ENCODE measurements around the gene PCSK6.

PCSK6 gene

GRCh38 chr15:101322854-101323477 is 166.5 kb downstream of the PCSK6 start:
- DNase-seq: no peak

DNA sequence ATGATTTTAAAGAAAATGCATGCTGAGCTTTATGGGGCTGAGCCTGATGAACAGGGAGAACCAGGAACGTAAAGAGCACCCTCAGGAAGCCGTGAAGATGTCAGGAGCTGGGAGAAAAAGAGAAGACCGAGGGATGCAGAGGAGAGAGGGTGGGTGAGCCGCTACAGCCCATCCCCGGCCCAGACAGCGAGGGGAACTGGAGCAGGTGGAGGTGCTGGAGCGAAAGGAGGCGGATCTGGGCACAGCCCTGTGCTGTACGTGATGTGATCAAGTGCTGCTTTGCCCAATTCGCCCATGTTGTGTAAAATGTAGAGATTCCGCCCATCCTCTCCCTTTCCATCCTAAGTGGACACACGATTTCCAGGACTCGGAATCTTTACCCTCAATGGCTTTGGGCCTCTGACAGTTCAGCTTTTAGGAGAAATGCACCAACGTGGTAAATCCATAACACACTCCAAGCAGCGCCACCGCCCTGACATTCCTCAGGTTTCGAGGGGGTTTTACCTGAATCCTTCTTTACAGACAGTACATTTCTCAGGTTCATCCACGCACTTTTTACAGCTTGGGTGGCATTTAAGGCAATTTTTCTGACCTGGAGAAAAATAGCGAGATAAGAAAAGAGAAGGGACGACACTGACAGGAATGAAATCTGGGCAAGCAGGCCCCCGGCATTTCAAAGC is 167.4 kb downstream of the PCSK6 start:
- no peak for DNase-seq

- no peak for DNase-seq
Measured at GRCh38 chr15:101320501-101321052, 168.9 kb downstream of the PCSK6 start.

GRCh38 chr15:101318839-101319238 is 170.7 kb downstream of the PCSK6 start:
- DNase-seq: no peak

DNA sequence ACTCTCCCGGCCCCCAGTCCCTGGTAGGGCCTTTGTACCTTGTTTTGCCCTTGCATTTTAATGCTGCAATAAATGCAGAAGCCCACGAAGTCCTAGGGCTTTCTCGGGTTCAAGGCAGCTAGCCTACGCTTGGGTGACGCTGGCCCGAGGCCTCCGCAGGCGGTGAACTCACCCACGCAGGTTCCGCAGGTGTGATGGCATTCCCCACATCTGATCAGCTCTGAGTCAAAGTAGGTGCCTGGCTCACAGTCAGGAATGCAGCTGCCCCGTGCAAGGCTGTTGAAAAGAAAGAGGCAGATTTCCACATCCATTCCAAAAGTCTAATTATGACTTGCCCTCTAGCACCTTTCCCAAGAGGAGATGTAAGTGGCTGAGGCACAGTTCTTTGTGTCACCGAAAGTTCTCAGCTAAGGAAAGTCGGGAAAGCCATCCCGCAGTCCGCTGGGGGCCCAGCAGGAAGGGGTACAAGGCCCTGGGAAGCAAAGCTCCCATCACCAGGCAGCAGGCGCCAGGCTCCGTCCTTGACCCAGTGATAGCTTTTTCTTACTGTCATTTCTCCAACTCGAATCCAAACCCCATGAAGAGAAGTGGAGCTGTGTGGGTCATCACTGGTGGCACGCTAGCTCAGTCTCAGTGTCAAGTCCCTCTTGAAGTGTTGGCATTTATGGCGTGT is 171.2 kb downstream of the PCSK6 start:
- DNase-seq: no peak

DNA sequence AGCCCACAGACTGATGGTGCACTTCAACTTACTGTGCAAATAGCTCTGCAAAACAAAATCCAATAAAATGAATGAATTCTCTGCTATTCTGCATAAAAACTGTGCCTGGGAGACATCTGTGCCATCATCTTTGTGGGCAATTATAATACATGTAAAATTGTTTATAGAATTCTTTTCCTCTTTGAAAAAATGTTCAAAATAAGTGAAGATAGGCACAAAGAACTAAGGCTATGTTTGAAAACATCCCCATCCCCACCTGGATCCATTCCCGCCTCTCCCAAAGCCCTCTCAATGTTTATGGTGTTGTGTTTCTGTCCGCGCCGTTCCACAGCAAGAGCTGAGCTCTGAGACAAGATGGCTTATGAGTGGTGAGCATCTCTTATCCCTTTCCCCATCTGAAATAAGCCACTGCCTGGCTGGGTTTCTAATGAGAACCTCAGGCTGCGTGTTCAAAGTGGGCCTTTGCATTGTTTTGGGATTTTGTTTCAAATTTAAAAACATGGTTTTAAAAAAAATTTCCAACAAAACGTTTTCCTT is 172.1 kb downstream of the PCSK6 start:
- DNase-seq: no peak

GRCh38 chr15:101316529-101316928 is 173.0 kb downstream of the PCSK6 start:
- no peak for DNase-seq

DNA sequence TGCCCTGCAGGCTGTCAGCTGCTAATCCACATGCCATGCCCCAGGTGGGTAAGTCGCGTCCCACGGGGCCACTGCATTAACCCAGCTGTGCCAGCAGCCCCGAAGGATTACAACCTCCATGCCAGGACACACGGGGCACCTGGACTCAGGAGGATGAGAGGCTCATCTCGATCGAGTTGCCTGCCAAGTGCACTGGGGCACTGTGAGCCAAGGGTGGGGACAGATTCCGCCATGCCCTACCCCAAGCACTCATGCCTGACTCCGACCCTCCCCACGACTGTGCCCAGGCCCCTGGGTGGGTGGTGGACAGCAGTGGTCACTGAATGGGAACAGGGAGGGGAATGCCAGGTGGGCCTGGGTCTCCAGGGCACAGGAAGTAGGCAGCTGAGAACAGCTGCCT is 173.8 kb downstream of the PCSK6 start:
- no peak for DNase-seq

GRCh38 chr15:101314336-101315125 is 175.0 kb downstream of the PCSK6 start:
- no peak for DNase-seq

- DNase-seq: no peak
Measured at GRCh38 chr15:101313041-101313761, 176.3 kb downstream of the PCSK6 start.

DNA sequence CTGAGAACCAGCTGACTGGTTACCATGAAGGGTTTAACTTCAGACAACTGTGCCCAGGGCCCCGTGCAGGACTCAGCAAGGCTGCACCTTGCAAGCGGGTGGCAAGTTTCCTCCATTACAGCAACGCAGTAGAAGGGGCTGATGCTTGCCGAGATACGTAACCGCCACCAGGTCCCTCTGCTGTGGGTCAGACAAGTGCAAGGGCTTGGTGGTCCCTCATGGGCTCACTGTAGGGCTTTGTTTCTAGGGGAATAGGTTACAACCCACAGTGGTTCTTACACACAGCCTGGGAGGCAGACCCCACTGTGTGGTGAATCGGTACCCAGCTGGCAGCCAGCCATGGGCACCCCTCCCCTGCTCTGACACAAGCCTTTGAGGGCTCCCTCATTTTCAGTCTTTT is 179.0 kb downstream of the PCSK6 start:
- DNase-seq: no peak

GRCh38 chr15:101310161-101310480 is 179.4 kb downstream of the PCSK6 start:
- no peak for DNase-seq

DNA sequence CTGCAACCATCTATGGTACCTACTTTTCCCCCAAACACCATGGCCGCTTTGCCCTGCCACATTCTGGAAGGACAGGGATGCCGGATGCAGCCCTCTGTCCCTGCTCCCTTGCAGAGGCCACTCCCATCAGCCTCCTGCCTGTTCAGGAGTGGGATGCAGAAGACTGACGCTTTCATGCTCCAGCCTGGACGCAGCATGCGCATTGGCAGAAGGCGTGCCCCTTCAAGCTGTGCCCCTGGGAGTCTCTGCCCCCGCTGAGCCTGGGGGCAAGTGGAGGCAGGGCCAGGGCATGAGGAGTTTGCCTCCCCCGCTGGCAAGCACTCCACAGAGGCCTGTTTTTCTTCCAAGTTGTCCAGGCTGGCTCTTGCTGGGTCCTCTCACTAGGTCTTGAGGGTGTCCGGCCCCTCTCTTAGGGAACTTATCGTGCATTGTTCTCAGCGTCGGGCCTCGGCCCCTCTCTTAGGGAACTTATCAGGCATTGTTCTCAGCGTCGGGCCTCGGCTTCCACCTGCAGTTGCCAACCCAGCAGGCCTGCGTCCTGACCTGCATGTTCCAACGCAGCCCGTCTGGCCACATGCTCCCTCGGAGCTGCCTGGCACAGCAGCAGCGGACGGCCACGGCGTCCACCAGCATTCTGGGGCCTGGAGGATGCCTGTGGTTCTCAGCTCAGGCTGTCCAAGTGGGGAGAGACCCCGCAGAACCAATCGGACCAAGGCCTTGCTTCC is 179.9 kb downstream of the PCSK6 start:
- no peak for DNase-seq

DNA sequence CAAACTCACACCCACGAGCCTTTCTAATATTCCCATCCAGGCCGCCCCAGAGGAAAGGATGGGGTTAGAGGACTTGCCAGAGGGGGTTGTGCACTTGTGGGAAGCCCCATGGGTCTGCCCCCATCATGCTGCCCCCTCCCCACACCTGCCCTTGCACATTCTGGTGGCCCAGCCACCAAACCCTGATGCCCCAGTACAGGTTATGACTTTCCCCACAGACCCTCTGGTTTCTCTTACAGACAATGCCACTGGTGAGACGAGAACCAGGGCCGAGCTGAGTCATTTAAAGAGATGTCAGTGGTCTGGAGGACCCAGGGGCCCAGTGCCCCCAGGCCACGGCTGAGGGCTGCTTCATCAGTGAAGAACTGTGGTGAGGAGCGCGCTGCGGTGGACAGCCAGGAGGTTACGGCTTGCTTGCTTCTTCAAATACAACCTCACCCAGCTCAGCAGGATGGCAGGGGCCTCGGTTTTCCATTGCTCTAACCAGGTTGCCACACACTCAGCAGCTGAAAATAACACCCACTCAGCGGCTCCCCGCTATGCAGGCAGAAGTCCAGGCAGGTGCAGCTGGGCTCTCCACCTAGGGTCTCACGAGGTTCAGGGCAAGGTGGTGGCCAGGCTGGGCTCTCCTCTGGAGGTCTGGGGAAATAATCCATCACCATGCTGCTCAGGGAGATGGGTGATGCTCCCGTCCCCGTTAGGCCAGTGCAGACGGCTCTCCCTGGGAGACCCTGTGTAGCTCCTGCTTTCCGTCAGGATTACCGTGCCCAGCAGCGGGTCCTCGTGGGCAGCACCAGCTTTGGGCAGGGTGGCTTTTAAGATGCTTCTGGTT is 180.7 kb downstream of the PCSK6 start:
- no peak for DNase-seq

- no peak for DNase-seq
Measured at GRCh38 chr15:101307897-101308603, 181.5 kb downstream of the PCSK6 start.

DNA sequence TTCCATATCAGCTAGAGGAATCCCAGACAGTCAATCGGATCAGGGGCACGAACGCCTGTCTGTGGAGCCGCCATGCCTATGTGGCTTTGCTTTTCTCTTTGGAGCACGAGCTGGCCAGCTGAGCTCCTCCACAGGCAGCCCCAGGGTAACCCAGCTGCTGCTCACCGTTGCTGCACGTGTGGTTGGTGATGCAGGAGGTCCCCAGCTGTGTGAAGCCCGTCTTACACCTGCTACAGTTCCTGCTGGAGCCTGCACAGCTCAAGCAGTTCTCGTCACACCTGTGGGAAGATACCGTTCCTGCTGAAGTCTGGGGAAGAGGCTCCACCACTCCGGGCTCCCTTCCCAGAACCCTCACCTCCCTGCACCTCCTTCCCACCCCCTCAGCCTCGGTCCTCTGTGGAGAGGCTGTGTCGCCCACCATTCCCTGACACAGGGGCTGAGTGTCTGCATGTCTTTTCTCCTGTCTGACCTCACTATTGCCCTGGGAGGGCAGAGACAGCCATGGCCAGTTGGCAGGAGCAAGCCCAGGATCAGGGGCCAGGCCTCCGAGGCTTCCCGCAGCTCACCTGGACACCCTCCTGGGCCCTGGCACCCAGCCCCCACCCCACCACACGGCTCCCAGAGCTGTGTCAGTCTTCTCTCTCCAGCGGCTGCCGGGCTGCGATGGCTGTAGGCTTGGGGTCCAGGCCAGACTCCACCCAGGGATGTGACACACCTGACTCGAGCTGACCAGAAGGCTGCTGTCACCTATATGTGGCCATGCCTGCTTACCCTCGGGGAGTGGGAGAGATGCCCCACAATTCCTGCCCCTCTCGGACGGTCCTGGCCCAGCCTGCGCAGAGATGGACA is 182.2 kb downstream of the PCSK6 start:
- no peak for DNase-seq

DNA sequence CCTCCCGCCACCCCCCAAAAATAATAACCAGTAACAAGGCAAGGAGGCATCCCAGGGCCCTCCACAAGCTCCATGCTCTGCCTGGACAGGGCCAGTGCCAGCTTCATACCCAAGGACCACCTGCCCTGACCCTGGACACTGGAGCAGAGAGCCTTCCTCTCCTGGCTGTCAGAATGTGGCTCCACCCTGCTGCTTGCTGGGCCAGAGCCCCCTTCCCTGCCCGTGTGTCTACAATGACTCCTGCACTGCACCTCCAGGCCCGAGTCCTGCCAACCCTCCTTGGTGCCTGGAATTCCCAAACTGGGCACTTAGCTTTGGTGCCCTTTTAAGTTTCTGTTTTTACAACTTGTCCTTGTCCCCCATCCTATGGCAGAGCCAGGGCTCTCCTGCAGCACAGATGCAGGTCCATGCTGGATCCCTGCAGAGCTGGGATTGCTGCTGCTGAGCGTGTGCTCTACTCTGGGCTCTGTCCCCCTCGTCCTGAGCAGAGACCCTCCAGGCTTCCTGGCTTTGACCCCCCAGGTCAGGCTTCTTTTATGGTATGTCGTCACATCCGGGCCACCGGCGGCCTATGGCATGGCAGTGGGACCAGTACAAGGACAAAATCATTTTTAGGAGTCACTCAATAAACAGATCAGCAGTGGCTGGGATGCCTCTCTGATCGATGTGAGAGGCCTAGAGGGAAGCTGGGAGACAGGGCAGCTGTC is 183.0 kb downstream of the PCSK6 start:
- no peak for DNase-seq

DNA sequence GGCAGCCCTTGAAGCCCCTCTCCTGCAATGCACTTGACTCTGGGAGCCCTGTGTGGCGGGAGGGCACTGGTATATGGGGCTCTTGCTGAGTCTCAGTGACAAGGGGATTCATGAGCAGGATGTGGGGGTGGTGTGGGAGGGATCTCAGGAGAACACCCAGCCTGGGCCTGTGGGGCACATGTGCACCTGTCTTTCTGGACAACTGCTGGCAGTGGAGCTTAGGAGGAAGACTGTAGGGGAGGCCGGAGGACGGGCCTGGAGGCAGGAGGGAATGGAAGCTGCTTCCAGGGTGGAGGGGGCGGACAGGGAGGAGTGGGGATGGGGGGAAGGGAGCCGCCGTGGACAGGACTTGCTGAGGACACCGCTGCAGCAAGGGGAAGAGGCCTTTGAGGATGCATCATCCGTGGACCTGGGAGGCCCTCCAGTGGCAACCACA is 183.7 kb downstream of the PCSK6 start:
- DNase-seq: no peak
